GM19397 (cell line): Measurements from ENCODE around the gene LEKR1.
"Not testable (repeated sequence)": the region's sequence is repeated elsewhere in the genome, so short reads cannot be mapped to it uniquely, and the experiment has no call there.

Experiments
- ATAC-seq: cut with Tn5 transposase; IDR thresholded peaks from one replicate; pipeline ENCODE4 v1.9.1; 2021; ENCODE audit warnings: mild to moderate bottlenecking, moderate library complexity; ENCODE audit not compliant: unreplicated experiment

LEKR1 gene

GRCh38 chr3:156897851-156898250 lies 71.7 kb downstream of the LEKR1 start:
- ATAC-seq = not testable (repeated sequence)

GRCh38 chr3:156898296-156898880 lies 72.2 kb downstream of the LEKR1 start:
- ATAC-seq = no peak

GRCh38 chr3:156899951-156900350 lies 73.8 kb downstream of the LEKR1 start:
- no peak for ATAC-seq

- ATAC-seq = no peak
These were observed 76.8 kb downstream of the LEKR1 start for GRCh38 chr3:156902916-156903315.

- ATAC-seq = no peak
These were observed 80.1 kb downstream of the LEKR1 start for GRCh38 chr3:156906275-156906674.

GRCh38 chr3:156908398-156908797 lies 82.2 kb downstream of the LEKR1 start:
- no peak for ATAC-seq

GRCh38 chr3:156910022-156910421 lies 83.9 kb downstream of the LEKR1 start:
- ATAC-seq = no peak

- ATAC-seq = not testable (repeated sequence)
These were observed 84.7 kb downstream of the LEKR1 start for GRCh38 chr3:156910831-156911230.

GRCh38 chr3:156914300-156914699 lies 88.1 kb downstream of the LEKR1 start:
- ATAC-seq = not testable (repeated sequence)

GRCh38 chr3:156915372-156915771 lies 89.2 kb downstream of the LEKR1 start:
- ATAC-seq = no peak

- ATAC-seq = no peak
These were observed 92.6 kb downstream of the LEKR1 start for GRCh38 chr3:156918746-156919145.

- no peak for ATAC-seq
These were observed 93.7 kb downstream of the LEKR1 start for GRCh38 chr3:156919818-156920217.

- no peak for ATAC-seq
These were observed 94.2 kb downstream of the LEKR1 start for GRCh38 chr3:156920399-156920798.

GRCh38 chr3:156923349-156923748 lies 97.2 kb downstream of the LEKR1 start:
- ATAC-seq = no peak

GRCh38 chr3:156938724-156939123 lies 112.6 kb downstream of the LEKR1 start:
- ATAC-seq = no peak

- ATAC-seq = no peak
These were observed 113.2 kb downstream of the LEKR1 start for GRCh38 chr3:156939315-156939714.

GRCh38 chr3:156941311-156941710 lies 115.2 kb downstream of the LEKR1 start:
- no peak for ATAC-seq

GRCh38 chr3:156948402-156949210 lies 122.5 kb downstream of the LEKR1 start:
- ATAC-seq = no peak

- no peak for ATAC-seq
These were observed 125.9 kb downstream of the LEKR1 start for GRCh38 chr3:156952011-156952410.

GRCh38 chr3:156957715-156958114 lies 131.6 kb downstream of the LEKR1 start:
- no peak for ATAC-seq

- no peak for ATAC-seq
These were observed 136.9 kb downstream of the LEKR1 start for GRCh38 chr3:156963096-156963495.

GRCh38 chr3:156964577-156964976 lies 138.4 kb downstream of the LEKR1 start:
- ATAC-seq = no peak
